HG03095 (cell line): ENCODE data around the gene SOX11.

Experiments used
- ATAC-seq: cut with Tn5 transposase; IDR thresholded peaks from one replicate; pipeline ENCODE4 v1.9.1; 2021; ENCODE audit warnings: moderate library complexity; ENCODE audit not compliant: unreplicated experiment

SOX11 gene

GRCh38 chr2:5691221-5691984 lies 781 bp upstream of the SOX11 start:
- no peak for ATAC-seq

DNA sequence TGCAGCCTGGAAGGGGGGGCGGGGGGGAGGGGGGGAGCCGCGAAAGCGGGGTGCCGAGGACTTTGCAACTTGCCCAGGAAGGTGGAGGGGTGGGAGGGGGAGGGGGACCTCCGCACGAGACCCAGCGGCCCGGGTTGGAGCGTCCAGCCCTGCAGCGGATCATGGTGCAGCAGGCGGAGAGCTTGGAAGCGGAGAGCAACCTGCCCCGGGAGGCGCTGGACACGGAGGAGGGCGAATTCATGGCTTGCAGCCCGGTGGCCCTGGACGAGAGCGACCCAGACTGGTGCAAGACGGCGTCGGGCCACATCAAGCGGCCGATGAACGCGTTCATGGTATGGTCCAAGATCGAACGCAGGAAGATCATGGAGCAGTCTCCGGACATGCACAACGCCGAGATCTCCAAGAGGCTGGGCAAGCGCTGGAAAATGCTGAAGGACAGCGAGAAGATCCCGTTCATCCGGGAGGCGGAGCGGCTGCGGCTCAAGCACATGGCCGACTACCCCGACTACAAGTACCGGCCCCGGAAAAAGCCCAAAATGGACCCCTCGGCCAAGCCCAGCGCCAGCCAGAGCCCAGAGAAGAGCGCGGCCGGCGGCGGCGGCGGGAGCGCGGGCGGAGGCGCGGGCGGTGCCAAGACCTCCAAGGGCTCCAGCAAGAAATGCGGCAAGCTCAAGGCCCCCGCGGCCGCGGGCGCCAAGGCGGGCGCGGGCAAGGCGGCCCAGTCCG lies 540 bp downstream of the SOX11 start:
- no peak for ATAC-seq

DNA sequence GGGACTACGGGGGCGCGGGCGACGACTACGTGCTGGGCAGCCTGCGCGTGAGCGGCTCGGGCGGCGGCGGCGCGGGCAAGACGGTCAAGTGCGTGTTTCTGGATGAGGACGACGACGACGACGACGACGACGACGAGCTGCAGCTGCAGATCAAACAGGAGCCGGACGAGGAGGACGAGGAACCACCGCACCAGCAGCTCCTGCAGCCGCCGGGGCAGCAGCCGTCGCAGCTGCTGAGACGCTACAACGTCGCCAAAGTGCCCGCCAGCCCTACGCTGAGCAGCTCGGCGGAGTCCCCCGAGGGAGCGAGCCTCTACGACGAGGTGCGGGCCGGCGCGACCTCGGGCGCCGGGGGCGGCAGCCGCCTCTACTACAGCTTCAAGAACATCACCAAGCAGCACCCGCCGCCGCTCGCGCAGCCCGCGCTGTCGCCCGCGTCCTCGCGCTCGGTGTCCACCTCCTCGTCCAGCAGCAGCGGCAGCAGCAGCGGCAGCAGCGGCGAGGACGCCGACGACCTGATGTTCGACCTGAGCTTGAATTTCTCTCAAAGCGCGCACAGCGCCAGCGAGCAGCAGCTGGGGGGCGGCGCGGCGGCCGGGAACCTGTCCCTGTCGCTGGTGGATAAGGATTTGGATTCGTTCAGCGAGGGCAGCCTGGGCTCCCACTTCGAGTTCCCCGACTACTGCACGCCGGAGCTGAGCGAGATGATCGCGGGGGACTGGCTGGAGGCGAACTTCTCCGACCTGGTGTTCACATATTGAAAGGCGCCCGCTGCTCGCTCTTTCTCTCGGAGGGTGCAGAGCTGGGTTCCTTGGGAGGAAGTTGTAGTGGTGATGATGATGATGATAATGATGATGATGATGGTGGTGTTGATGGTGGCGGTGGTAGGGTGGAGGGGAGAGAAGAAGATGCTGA lies 1.4 kb downstream of the SOX11 start:
- no peak for ATAC-seq

DNA sequence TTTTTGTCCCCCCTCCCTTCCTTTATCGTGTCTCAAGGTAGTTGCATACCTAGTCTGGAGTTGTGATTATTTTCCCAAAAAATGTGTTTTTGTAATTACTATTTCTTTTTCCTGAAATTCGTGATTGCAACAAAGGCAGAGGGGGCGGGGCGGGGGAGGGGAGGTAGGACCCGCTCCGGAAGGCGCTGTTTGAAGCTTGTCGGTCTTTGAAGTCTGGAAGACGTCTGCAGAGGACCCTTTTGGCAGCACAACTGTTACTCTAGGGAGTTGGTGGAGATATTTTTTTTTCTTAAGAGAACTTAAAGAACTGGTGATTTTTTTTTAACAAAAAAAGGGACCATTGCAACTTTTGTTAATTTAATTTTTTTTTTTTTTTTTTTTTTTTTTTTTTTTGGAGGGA lies 2.1 kb downstream of the SOX11 start:
- no peak for ATAC-seq

- ATAC-seq: peak; percentile 43
Observed at GRCh38 chr2:5695654-5696403, 3.6 kb downstream of the SOX11 start.

GRCh38 chr2:5696404-5696944 lies 4.3 kb downstream of the SOX11 start:
- peak; percentile 40 for ATAC-seq

- peak; percentile 43 for ATAC-seq
Observed at GRCh38 chr2:5696945-5697521, 4.8 kb downstream of the SOX11 start.

GRCh38 chr2:5697562-5697961 lies 5.4 kb downstream of the SOX11 start:
- ATAC-seq: no peak

DNA sequence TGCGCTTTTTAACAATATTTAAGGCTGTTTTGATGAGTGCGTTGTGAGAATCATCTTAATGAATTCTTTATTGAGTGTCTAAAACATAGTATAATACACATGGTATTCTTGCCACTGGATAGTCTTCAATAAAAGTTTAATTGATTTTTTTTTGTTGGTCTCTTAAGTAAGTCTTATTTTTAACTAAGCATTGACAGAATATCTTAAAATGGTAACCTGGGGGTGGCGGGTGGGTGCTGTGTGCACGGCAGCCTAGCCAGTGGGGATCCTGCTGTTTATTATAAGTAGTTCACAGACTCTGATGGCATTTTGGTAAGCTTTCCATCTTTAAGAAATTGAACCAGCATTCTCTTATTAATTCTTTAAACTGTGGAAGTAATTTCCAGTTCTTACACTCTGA lies 6.0 kb downstream of the SOX11 start:
- no peak for ATAC-seq

DNA sequence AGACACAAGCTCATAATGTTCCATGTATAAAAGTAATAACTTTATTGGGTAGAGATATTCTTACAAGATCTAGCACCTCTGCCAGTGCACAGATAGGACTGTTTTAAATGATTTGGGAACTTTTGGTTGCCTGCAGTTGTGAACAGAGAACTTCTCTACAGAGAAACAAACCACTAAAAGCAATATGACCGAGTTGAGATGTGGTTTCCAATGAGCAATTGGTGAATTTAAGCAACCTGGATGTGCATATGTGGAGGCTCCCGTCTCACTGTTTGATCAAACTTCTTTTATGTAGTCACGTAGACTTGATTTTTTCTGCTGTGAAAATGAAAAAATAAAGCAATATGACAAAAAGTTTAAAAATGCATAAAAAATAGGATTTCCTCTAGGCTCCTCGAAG lies 7.8 kb downstream of the SOX11 start:
- no peak for ATAC-seq

GRCh38 chr2:5700551-5700950 lies 8.4 kb downstream of the SOX11 start:
- no peak for ATAC-seq

GRCh38 chr2:5701266-5701665 lies 9.1 kb downstream of the SOX11 start:
- no peak for ATAC-seq

- no peak for ATAC-seq
Observed at GRCh38 chr2:5703166-5703565, 11.0 kb downstream of the SOX11 start.

GRCh38 chr2:5705490-5705889 lies 13.3 kb downstream of the SOX11 start:
- no peak for ATAC-seq

- ATAC-seq: no peak
Observed at GRCh38 chr2:5706717-5707455, 14.7 kb downstream of the SOX11 start.

- ATAC-seq: no peak
Observed at GRCh38 chr2:5710615-5711014, 18.4 kb downstream of the SOX11 start.

DNA sequence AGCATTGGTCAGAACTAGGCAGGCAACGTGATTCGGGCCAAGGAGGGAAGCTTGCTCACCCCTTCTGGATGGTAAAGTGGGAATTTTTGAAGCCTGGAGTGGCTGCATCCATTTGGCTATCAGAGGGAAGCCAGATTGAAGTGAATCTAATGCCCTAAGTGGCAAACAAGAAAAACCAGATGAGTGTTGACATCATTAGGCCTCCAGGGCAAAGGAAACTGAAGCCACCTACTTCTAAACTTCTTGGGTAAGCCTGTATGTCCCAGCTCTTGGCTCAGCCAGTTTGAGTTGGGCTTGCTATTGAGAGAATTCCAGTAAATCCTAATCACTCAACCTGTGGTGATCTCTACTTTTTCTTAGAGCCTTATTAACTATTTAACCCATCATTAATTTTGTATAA lies 20.9 kb downstream of the SOX11 start:
- ATAC-seq: no peak

DNA sequence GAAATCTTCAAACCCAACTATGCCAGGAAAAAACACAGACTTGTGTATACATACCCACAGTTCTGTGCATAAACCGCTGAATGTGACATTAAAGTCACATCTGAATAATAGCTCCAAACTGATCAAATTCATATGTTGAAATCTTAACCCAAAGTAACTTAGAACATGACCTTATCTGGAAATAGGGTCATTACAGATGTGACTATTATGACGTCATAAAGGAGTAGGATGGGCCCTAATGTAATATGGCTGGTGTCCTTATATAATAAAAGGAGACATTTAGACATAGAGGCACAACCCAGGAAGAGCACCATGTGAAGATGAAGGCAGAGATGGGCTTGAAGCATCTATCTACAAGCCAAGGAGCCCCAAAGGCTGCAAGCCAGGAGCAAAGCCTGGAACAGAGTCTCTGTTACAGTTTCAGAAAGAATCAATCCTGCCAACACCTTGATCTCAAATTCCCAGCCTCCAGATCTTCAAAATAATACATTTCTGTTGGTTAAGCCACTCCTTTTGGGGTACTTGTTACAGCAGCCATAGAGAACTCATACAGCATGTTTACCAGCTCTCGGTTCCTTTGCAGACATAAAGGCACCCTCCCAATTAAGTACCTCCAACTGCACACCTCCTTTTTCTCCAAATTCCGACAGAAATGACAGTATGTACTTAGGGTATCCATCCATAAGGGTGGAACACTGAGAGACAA lies 27.6 kb downstream of the SOX11 start:
- ATAC-seq: no peak

DNA sequence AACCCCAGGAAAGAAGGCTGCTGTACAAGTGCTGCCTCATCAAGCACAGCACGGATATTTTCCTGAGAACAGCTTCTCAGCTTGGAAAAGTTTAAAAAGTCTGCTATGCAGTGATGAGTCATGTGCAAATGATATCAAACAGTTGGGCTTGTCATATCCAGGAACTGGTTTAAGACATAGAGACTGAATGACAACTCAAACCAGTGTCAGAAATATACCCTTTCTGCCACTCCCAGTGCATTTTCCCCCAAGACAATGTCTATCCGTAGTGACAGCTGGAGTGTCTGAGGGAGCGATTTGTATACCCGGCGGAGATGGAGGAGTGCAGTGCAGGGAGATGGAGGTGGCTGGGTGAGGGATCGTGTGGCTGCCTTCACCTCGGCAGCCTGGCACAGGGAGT lies 28.2 kb downstream of the SOX11 start:
- no peak for ATAC-seq
